Activated CD4-positive, alpha-beta T cell treated with anti-CD3 and anti-CD28 coated beads for 1 hour (primary cell): ENCODE measurements around the gene DNM2.
"Not testable (repeated sequence)": the region's sequence is repeated elsewhere in the genome, so short reads cannot be mapped to it uniquely, and the experiment has no call there.

Experiments
- DNase-seq: peaks from one replicate; pipeline ENCODE4 v3.0.0-alpha.2; 2020

Gene DNM2

DNA sequence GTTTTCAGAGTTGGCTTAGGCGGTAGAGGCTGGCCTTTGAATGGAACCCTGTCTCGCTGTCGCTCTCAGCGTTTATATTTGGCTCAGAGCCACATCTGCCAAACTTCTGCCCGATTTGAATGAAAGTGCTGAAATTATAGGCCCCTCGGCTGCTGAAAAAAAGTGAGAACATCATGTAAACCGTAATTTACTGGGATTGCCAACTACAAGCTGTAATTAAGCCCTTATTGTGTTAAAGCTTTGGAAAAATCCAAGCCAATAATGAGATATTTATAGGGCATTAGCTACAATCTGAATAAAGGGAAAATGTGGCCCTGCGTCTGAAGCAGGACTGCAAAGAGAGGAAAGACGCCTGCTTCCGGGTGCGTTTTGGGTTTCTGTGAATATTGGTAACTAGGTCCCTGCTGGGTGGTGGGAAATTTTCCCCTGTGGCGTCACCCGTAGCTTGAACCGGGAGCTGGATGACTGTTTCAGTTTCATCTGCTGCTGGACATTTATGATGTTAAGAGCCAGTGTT is 9.9 kb downstream of the DNM2 start:
- DNase-seq = no peak

DNA sequence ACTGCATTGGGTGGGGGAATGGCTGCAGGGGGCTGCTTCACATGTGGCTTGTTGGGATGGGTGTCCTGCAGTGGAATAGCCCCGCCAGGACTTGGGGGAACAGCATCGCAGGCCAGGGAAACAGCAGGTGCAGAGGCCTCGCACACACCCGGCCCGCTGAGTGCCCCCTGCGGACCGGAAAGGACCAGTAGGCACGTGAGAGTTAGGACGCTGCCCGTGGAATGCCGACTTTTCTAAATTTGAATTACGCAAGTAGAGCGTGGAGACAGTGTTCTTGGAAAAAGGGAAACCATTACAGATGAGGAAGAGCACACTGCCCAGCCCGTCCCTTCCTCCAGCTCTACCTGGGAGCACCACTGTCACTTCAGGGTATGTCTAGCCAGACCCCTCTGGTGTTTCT is 11.5 kb downstream of the DNM2 start:
- DNase-seq = no peak

DNA sequence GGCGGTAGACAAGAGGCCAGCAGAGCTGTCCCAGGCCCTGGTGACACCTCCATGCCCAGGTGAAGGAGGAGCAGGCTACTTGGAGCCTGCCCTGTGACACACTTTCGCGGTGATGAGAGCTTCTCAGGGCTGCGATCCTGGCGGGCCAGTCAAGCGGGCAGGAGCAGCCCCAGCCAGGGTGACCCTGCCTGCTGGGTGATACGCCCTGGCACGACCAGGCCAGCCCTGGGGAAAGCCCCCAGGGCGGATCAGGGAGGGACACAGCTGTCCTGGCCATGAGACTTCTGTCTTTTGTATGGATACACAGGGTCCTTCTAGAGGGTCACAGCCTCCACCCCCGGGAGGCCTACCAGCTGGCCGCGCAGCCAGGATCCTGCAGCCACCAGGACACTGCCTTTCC is 13.1 kb downstream of the DNM2 start:
- no peak for DNase-seq

DNA sequence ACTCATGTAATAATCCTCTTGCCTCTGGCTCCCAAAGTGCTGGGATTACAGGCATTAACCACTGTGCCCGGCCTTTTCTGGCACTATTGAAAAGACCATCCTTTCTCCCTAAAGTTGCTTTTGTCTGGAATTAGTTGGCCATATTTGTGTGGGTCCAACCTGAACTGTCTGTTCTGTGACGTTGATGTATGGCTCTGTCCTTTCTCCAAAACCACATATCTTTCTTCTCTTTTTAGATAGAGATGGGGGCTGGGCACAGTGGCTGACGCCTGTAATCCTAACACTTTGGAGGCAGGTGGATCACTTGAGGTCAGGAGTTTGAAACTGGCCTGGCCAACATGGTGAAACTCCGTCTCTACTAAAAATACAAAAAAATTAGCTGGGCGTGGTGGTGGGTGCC is 17.9 kb downstream of the DNM2 start:
- DNase-seq = no peak

DNA sequence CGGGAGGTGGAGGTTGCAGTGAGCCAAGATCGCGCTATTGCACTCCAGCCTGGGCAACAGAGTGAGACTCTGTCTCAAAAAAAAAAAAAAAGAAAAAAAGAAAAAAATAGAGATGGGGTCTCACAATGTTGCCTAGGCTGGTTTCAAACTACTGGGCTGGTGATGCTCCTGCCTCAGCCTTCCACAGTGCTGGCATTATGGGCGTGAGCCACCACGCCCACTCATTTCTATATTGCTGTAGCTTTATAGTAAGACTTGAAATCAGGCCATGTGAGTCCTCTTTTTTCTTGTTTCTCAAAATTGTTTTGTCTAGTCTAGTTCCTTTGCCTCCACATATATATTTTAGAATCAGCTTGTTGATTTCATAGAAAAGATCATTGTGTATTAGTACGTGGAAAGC is 18.3 kb downstream of the DNM2 start:
- DNase-seq = no peak

DNA sequence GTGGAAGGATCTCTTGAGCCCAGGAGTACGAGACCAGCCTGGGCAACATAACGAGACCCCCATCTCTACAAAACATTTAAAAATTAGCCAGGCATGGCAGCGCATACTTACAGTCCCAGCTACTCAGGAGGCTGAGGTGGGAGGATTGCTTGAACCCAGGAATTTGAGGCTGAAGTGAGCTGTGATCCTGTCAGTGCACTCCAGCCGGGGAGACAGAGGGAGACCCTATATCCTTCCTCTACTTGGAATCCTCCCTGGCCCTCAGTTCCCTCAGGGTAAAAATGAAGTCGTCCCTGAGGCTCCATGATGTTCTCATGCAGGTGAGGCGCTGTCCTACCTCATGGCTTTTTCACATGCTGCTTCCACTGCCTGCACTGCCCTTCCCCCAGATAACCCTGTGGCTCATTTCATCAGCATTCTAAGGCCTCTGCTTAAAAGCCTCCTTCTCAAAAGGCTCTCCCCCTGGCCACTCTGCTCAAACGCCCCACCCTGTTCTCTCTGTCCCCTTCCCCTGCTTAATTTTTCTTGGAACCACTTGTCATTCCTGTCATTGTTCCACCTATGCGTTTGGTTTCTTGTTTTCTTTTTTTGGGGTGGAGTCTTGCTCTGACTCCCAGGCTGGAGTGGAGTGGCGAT is 19.2 kb downstream of the DNM2 start:
- no peak for DNase-seq

DNA sequence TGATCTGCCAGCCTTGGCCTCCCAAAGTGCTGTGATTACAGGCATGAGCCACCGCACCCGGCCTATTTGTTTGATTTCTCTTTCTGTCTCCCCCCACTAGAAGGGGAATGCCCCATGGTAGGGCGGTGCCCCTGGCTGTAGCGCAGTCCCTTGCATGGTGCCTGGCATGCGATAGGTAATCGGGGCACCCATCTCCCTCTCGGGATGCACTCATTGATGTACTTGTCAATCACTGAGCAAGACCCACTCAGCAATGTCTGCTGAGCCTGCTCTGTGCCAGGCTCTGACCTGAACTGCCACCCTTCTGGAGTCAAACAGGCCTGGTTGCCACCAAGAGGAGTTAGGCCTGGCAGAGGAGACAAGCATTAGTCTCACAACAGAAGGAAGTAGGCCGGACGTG is 19.8 kb downstream of the DNM2 start:
- no peak for DNase-seq

DNA sequence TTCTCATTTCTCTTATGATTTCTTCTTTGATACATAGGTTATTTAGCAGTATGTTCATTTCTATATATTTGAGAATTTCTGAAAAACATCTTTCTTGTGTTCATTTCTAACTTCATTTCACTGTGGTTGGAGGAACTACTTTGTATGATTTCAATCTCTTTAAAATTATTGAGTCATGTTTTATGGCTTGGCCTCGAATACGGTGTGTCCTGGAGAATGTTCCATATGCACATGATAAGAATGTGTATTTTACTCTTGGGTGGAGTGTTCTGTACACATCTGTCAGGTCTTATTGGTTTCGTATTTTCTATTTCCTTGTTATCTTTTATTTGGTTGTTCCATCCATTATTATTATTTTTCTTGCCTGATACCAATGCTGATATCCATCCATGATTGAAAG is 22.9 kb downstream of the DNM2 start:
- no peak for DNase-seq

DNA sequence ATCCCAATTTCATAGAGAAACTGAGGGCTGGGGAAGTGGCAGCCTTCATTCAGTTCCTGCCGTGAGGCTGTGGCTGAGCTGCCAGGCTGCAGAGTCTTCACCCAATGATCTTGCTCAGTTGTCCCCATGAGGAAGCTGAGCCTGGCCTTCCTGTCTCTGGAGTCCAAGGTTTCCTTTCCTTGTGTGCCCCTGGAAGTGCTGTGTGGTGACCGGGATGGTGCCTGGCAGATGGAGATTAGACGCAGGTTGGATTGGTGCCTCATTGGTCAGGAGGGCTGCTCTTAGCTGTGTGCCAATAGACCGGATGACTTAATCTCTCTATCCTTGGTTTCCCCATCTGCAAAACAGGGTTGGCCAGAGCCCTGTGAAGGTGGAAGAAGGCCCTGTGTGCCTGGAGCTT is 24.6 kb downstream of the DNM2 start:
- DNase-seq = no peak

DNA sequence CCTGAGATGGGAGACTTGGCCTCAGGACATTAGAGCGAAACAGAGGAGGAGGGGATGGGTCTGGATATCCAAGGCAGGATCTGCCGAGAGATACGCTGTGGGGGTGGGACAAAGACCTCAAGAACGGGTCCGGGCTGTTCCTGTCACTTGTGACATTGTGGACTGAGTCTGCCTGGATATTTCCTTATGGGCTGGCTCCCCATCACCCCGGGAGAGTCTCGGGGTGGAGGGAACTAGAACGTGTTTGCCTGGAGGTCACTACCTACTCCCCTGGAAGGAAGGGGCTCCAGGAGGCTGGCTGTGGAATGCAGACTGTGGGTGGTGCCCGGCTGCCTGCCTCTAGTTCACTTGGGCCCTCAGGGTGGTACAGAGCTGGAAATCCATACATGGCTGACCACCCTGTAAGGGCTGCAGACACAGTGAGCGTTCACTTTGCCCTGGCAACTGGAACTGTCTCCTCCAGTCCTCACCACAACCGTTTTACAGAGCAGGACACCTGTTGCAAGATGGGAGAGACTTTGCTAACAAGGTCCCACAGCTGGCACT is 26.4 kb downstream of the DNM2 start:
- no peak for DNase-seq

DNA sequence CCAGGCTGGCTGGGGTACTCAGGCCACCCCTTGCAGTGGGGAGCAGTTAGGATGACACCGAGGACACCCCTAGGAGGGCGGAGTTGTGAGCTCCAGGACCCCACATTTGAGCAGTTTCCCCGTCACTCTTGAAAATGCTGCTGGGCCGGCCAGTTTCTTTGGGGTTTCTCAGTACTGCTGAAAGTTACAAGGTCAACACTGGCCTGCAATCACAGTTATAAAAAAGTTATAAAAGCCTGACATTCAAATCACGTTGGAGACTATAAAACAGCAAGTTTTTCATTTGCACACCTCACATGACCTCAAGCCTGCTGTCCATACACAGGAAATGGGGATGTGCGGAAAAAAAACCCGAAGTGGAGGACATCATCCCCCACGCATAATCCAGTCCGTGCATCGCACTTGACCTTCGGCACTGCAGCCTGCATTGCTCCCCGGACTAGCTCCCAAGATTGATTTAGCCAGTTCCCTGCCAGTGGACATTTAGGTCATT is 27.0 kb downstream of the DNM2 start:
- no peak for DNase-seq

DNA sequence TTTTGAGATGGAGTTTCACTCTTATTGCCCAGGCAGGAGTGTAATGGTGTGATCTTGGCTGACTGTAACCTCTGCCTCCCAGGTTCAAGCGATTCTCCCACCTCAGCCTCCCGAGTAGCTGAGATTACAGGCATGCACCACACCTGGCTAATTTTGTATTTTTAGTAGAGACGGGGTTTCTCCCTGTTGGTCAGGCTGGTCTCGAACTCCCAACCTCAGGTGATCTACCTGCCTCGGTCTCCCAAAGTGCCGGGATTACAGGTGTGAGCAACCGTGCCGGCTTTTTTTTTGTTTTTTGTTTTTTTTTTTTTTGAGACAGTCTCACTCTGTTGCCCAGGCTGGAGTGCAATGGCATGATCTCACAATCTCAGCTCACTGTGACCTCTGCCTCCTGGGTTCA is 28.6 kb downstream of the DNM2 start:
- not testable (repeated sequence) for DNase-seq

DNA sequence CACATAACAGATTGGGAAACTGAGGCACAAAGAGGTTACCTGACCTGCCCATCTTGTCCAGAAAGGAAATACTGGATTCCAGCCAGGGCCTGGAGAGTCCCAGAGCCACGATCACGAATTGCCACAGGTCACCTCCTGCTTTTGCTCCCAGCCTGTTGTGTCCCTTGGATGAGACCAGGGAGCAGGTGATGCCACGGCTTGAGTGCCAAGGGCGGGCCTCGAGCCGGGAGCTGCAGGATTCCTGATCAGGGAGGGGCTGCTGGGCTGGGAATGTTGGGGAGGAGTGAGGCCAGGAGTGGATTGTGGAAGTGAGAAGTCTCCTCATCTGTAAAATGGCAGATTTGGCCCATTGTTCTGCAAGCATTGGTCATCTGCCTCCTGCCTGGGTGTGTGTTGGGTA is 29.4 kb downstream of the DNM2 start:
- no peak for DNase-seq

DNA sequence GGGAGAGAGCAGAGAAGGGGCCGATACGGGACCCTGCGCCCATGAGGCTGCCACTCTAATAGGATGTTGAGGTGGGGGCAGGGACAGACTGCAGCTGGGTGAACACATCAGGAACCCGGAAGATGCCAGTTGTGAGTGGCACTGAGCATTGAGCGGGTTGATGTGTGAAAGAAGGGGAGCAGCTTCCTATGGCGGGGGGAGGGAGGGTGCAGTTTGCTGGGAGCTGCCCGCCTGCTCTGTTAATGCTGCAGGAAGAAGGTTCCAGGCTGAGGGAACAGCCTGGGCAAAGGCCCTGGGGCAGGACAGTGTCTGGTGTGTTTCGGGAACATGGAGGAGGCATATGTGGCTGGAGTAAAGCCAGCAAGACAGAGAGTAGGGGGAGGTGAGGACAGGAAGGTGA is 29.8 kb downstream of the DNM2 start:
- DNase-seq = no peak

DNA sequence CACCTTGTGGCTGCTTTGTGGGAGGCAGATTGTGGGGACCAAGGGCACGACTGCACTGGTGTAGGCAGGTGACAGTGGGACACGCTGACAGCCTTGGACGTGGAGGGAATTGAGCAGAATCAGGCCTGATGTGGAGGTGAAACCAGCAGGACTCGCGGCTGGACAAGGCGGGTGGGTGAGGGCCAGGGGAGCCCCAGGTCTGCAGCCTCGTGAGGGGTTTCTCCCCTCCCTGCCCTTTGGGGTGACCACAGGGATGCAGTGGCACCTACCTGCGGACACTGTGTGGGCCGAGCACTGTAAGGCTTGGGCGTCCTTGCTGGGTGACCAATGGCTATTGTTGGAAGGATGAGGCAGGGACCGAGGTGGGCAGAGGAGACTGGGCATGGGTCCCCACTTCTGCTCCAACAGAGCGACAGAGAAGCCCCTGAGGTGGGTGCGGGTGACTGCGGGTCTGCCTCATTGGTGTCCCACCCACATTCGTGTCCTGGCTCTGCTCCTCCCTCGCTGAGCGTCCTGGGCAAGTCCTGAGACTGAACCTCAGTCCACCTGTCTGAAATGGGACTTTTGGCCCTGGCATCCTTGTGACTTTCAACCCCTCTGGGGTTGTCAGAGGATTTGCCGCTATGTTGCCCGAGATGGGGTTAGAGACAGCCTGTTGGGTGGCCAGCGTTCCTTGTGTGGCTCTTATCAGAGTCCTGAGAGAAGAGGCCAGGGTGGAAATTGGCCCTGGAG is 30.5 kb downstream of the DNM2 start:
- no peak for DNase-seq

DNA sequence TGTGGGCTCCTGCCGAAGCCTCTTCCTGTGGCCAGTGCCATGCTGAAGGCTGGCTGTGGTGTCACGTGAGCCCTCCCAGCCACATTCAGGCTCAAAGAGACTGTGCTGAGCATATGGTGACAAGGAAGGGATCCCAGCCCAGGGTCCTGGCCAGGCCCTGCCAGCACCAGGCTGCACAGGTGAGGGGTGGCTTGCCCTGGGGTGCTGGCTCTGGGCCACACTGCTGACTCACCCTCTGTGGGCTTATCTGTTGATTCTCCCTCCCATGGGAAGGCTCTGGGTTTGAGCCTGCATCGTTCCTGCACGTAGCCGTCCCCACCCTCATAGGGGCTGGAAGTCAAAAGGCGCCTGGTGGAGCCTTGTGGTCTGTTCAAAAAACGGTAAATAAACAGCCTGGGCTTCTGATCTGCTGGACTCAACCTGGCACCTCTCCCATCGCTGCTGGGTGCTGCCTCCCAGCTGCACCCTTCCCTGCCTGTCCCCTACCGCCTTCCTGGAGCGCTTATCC is 31.1 kb downstream of the DNM2 start:
- DNase-seq = no peak

DNA sequence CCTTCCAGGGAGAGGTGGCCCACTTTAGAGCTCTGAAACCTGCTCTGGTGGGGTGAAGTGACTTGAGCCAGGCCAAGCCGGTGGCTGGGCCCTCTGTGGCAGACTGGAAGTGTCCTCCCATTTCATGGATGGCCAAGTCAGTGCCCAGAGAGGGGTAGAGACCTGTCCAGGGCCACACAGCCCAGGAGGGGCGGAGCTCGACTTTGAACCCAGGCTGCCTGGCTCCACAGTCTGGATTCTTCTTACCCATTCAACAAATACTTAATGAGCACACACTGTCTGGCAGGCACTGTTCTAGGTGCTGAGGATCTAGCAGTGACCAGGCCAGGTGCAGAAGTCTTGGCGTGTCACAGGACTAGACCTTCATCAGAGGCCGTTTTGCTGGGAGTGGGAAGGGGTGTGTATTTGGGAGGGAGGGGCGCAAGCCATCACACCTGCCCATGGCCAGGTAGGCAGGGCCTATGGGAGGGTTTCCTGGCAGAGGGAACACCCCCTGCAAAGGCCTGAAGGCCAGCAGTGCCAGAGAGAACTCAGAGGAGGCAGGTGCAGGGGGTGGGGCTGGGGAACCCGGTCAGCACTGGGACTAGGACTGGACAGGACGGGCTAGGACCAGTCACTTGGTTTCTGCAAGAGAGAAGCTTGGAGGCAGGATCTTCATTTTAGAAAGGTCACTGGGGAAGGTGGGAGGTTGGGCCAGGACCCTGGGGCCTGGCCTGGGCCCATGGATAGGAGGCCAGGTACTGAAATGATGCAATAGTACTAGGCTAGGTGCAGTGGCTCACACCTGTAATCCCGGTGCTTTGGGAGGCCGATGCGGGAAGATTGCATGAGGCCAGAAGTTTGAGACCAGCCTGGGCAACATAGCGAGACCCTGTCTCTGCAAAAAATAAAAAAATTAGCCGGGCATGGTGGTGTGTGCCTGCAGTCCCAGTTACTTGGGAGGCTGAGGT is 31.8 kb downstream of the DNM2 start:
- DNase-seq = no peak

DNA sequence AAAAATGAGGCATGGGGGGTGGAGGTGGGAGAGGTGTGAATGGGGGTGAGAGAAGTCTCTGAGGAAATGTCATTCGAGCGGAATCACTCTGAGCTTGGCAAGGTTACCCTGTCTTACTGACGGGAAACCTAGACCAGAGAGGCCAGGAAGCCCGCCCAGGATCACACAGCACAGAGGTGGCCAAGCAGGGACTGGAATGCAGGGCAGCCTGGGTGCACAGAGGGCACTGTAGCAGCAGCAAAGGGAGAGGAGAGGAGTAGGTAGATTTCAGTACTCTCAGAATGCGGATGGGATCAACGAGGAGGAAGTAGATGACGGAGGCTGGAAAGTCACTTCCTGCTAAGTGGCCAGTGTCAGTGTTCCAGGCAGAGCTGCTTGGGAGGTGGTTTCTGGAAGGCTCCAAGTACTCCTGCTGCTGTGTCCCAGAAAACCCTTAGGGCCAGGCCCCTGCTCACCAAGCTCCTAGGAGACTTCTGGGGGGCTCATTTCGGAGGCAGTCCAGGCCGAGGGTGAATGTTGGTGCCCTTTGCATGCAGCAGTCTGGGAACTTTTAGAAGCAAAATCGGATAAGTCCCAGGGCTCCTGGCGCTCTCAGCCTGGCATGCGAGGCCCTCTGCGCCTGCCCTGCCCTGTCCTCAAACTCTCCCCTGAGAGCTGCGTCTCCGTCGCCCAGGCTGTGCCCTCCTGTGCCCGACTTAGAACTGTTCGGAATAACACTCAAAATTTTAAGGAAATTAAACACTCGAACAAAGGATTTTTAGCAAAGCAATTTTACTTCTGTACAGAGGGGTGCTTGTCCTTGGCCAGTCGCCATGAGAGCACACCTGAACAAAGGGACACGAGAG is 33.5 kb downstream of the DNM2 start:
- DNase-seq = no peak

DNA sequence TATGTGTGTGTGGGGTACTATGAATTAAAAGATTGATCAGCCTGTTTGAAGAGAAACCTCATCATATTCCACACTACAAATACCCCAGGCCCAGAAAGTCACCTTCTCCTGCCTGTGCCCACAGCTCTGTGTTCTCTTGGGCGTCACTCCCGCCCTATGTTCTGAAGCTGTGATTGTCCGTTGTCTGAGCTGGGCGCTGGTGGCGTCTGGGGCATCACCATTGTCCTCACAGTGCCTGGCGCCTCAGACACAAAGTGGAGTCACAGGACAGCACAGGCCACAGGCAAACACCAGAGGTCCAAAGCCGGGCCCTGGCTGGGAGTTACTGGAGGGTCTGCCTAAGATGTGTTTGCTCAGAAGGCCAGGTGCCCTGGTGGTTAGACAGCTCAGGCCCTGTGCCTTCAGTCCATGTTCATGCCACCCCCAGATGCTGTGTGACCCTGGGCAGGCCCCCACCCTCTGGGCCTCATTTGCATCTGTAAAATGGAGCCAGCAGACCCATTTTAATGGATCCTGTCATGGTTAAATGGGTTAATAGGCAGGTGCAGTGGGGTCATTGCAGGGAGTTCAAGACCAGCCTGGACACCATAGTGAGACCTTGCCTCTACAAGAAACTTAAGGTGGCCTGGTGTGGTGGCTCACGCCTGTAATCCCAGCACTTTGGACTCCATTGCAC is 34.5 kb downstream of the DNM2 start:
- no peak for DNase-seq

DNA sequence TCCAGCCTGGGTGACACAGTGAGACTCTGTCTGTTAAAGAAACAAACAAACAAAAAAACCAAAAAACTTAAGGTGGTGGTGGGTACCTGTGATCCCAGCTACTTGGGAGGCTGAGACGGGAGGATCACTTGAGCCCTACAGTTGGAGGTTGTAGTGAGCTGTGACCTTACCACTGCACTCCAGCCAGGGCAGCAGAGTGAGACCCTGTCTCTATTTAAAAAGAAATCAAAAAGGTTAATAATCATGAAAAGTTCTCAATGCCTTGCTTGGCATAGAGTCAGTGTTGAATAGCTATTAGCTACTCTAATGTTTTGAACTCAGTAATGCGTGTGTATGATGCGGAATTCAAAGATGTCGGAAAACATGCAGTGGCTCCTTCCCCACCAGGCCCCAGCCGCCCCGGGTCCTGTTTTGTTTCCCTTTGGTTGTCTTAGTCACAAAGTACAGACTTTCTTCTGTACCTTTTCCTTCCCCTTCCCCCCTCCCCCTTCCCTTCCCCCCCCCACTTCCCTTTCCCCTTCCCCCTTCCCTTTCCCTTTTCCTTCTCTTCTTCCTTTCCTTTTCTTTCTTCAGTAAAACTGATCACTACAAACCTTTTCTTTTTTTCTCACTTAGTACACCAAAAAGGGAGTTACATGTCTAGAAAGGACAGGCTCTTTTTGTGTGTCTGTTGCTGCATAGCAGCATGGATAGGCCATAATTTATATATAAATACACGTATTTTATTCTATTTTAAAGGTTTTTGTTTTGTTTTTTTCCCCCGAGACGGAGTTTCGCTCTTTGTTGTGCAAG is 35.2 kb downstream of the DNM2 start:
- no peak for DNase-seq
